ENCODE data around the gene TTC28. TPM values are rescaled to one million over a fixed set of nuclear protein-coding genes. Genes with fewer than 3 reads are reported as not detected.

TTC28 gene
- total RNA-seq, 3 donors from 2014 or later: 0.66 to 0.90 (median 0.71) TPM

DNA sequence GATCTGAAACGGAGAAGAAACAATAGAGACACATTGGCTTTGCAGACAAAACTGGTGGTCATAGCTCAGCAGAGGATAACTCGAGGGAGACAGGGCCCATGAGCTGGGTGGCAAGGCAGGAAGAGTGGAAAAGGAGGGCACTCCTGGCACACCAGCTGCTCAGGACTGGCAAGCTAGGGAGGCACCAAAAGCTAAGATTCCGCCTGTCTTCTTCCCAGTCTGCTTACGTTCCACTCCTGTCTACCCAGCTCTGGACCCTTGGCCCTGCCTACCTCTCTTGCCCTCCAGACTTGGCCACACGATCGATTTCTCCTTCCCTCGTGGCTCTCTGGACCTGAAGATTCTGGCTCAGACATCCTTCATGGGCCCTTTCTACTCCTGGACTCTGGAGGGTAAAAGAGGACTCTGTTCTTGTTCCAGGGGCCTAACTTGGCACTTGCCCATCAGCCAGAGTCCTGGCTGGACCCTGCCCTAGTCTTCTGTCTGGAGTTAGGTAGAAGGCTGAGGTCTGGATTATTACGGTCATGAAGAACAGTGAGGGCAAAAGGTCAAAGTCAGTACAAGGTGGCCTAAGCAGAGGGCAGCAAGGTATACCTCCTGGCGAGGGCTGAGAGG, 645.4 kb downstream of the TTC28 start:
- Mint-ChIP-seq H3K4me3 (no peak overlapping the region), H3K27me3 (ENCODE audit: low read depth) (peaks cover 10% of the 10 kb centered on the region), H3K36me3 (ENCODE audit: insufficient read depth) (no peaks in the 10 kb centered on the region), H3K4me1 (ENCODE audit: low read depth) (peaks cover 3% of the 10 kb centered on the region), H3K9me3 (no peaks in the 10 kb centered on the region)
- ATAC-seq: no peak
- no peak for DNase-seq

GRCh38 chr22:28032861-28033260, 646.8 kb downstream of the TTC28 start:
- peaks cover 3% of the 10 kb centered on the region for H3K4me1 Mint-ChIP-seq (ENCODE audit: low read depth)
- no peaks in the 10 kb centered on the region for H3K36me3 Mint-ChIP-seq (ENCODE audit: insufficient read depth)
- H3K27me3 Mint-ChIP-seq (ENCODE audit: low read depth): peaks cover 10% of the 10 kb centered on the region
- ATAC-seq (no peak), DNase-seq (no peak)
- H3K9me3 Mint-ChIP-seq: no peaks in the 10 kb centered on the region
- H3K4me3 Mint-ChIP-seq: no peak overlapping the region

DNA sequence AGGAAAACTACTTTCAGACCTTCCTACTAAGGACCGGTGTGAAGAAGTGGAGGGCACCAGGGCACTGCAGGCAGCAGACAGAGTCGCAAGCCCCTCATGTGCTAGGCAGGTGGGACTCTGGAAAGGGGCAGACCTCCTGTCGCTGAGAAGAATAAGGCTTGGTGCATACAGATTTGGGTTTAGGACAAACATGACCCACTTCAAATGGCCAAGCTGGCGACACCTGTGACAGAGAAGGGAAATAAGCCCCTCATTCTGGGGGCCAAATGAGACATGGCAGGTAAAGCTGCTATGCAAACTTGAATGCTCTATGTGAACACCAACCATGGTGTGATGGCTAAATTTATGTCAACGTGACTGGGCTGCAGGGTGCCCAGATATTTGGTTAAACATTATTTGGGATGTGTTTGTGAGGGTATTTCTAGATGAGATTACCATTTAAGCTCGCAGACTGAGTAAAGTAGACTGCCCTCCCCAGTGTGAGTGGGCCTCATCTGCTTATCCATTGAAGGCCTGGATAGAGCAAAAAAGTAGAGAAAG, 648.2 kb downstream of the TTC28 start:
- peaks cover 6% of the 10 kb centered on the region for H3K27me3 Mint-ChIP-seq (ENCODE audit: low read depth)
- H3K4me1 Mint-ChIP-seq (ENCODE audit: low read depth): peaks cover 3% of the 10 kb centered on the region
- DNase-seq (no peak), ATAC-seq (no peak)
- no peaks in the 10 kb centered on the region for H3K9me3 Mint-ChIP-seq
- H3K4me3 Mint-ChIP-seq: no peak overlapping the region
- no peaks in the 10 kb centered on the region for H3K36me3 Mint-ChIP-seq (ENCODE audit: insufficient read depth)

GRCh38 chr22:28030473-28030872, 649.2 kb downstream of the TTC28 start:
- Mint-ChIP-seq H3K9me3 (no peaks in the 10 kb centered on the region), H3K4me1 (ENCODE audit: low read depth) (peaks cover 3% of the 10 kb centered on the region), H3K27me3 (ENCODE audit: low read depth) (peaks cover 3% of the 10 kb centered on the region), H3K36me3 (ENCODE audit: insufficient read depth) (no peaks in the 10 kb centered on the region), H3K4me3 (no peak overlapping the region)
- DNase-seq: no peak
- no peak for ATAC-seq

DNA sequence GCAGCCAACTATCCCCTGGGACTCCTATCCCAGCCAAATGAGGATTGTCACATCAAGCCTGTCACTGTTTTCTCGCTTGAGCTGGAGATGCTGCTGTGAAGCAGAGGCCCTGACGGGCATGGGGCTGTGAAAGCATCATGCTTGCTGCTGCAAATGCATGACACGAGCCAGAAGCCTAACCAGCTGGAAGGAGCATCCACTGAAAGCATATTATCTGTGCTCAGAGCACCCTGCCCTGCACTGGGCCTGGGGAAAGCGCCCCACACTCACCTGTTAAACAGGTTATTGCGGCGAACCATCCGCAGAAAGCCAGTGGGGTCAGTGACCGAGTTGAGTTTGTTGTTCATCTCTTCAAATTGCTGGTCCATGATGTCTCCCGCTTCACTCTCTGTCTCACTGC, 649.7 kb downstream of the TTC28 start:
- H3K9me3 Mint-ChIP-seq: no peaks in the 10 kb centered on the region
- H3K36me3 Mint-ChIP-seq (ENCODE audit: insufficient read depth): no peaks in the 10 kb centered on the region
- peaks cover 1% of the 10 kb centered on the region for H3K4me1 Mint-ChIP-seq (ENCODE audit: low read depth)
- no peak overlapping the region for H3K4me3 Mint-ChIP-seq
- H3K27me3 Mint-ChIP-seq (ENCODE audit: low read depth): peaks cover 3% of the 10 kb centered on the region
- DNase-seq (no peak), ATAC-seq (no peak)

GRCh38 chr22:28029201-28029948, 650.3 kb downstream of the TTC28 start:
- ATAC-seq (no peak), DNase-seq (no peak)
- Mint-ChIP-seq H3K27me3 (ENCODE audit: low read depth) (peaks cover 3% of the 10 kb centered on the region), H3K9me3 (no peaks in the 10 kb centered on the region), H3K4me1 (ENCODE audit: low read depth) (no peaks in the 10 kb centered on the region), H3K36me3 (ENCODE audit: insufficient read depth) (no peaks in the 10 kb centered on the region), H3K4me3 (no peak overlapping the region)

GRCh38 chr22:28027453-28028448, 651.9 kb downstream of the TTC28 start:
- no peaks in the 10 kb centered on the region for H3K27me3 Mint-ChIP-seq (ENCODE audit: low read depth)

GRCh38 chr22:28025866-28026575, 653.6 kb downstream of the TTC28 start:
- H3K4me1 Mint-ChIP-seq (ENCODE audit: low read depth): no peaks in the 10 kb centered on the region
- no peaks in the 10 kb centered on the region for H3K27me3 Mint-ChIP-seq (ENCODE audit: low read depth)

More at GRCh38 chr22:28027453-28028448, 651.9 kb downstream of the TTC28 start:
- Mint-ChIP-seq H3K4me1 (ENCODE audit: low read depth) (no peaks in the 10 kb centered on the region), H3K9me3 (no peaks in the 10 kb centered on the region), H3K4me3 (no peak overlapping the region), H3K36me3 (ENCODE audit: insufficient read depth) (no peaks in the 10 kb centered on the region)
- DNase-seq (no peak), ATAC-seq (no peak)

DNA sequence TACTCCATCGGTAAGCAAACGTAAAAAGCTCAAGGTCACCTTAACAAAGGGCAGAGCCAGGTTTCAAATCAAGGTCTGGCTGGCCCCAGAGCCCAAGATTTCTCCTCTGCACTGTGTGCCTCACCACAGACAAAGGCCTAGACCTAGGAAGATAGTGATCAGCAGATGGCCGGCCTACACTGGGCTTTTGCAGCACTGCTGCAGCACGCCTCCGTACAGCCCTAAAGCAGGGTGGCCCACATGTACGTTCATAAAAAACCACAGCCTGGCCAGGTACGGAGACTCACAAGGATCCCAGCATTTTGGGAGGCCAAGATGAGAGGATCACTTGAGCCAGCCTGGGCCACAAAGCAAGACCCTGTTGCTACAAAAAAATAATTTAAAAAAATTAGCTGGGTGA, 654.3 kb downstream of the TTC28 start:
- DNase-seq (no peak), ATAC-seq (no peak)
- Mint-ChIP-seq H3K27me3 (ENCODE audit: low read depth) (no peaks in the 10 kb centered on the region), H3K9me3 (no peaks in the 10 kb centered on the region), H3K4me1 (ENCODE audit: low read depth) (no peaks in the 10 kb centered on the region), H3K36me3 (ENCODE audit: insufficient read depth) (no peaks in the 10 kb centered on the region), H3K4me3 (no peak overlapping the region)

More at GRCh38 chr22:28025866-28026575, 653.6 kb downstream of the TTC28 start:
- Mint-ChIP-seq H3K9me3 (no peaks in the 10 kb centered on the region), H3K36me3 (ENCODE audit: insufficient read depth) (no peaks in the 10 kb centered on the region), H3K4me3 (no peak overlapping the region)
- DNase-seq: no peak
- no peak for ATAC-seq

- Mint-ChIP-seq H3K4me3 (no peak overlapping the region), H3K36me3 (ENCODE audit: insufficient read depth) (no peaks in the 10 kb centered on the region), H3K4me1 (ENCODE audit: low read depth) (peaks cover 2% of the 10 kb centered on the region), H3K27me3 (ENCODE audit: low read depth) (no peaks in the 10 kb centered on the region), H3K9me3 (no peaks in the 10 kb centered on the region)
- no peak for ATAC-seq
- no peak for DNase-seq
These were observed 655.2 kb downstream of the TTC28 start for GRCh38 chr22:28024422-28024888.

- Mint-ChIP-seq H3K4me1 (ENCODE audit: low read depth) (peaks cover 2% of the 10 kb centered on the region), H3K4me3 (no peak overlapping the region), H3K9me3 (no peaks in the 10 kb centered on the region), H3K36me3 (ENCODE audit: insufficient read depth) (no peaks in the 10 kb centered on the region), H3K27me3 (ENCODE audit: low read depth) (no peaks in the 10 kb centered on the region)
- DNase-seq (no peak), ATAC-seq (no peak)
These were observed 655.9 kb downstream of the TTC28 start for GRCh38 chr22:28023774-28024173.

- no peak for ATAC-seq
- Mint-ChIP-seq H3K4me3 (no peak overlapping the region), H3K27me3 (ENCODE audit: low read depth) (no peaks in the 10 kb centered on the region), H3K9me3 (no peaks in the 10 kb centered on the region), H3K4me1 (ENCODE audit: low read depth) (peaks cover 2% of the 10 kb centered on the region), H3K36me3 (ENCODE audit: insufficient read depth) (no peaks in the 10 kb centered on the region)
- no peak for DNase-seq
These were observed 656.6 kb downstream of the TTC28 start for GRCh38 chr22:28023036-28023435.

- DNase-seq (no peak), ATAC-seq (no peak)
- peaks cover 2% of the 10 kb centered on the region for H3K4me1 Mint-ChIP-seq (ENCODE audit: low read depth)
- no peaks in the 10 kb centered on the region for H3K9me3 Mint-ChIP-seq
- H3K27me3 Mint-ChIP-seq (ENCODE audit: low read depth): no peaks in the 10 kb centered on the region
- H3K36me3 Mint-ChIP-seq (ENCODE audit: insufficient read depth): no peaks in the 10 kb centered on the region
- H3K4me3 Mint-ChIP-seq: no peak overlapping the region
These were observed 657.5 kb downstream of the TTC28 start for GRCh38 chr22:28021998-28022660.

Measured in activated T-cell treated with anti-CD3 and anti-CD28 coated beads, Interleukin-2, amount 50 U/mL, for 4 hours (primary cell).